Effector memory CD8-positive, alpha-beta T cell (primary cell): ENCODE measurements around the gene RFPL3.
"Not testable (repeated sequence)": the region's sequence is repeated elsewhere in the genome, so short reads cannot be mapped to it uniquely, and the experiment has no call there.

ENCODE experiments used
- ATAC-seq: fragments of 150-1000 bp; cut with Tn5 transposase; replicated peaks from 2 replicates; pipeline ENCODE4 v1.10.0; 2021; ENCODE audit warnings: mild to moderate bottlenecking, moderate library complexity
- DNase-seq, 3 experiments: peaks; one replicate each; pipeline ENCODE4 v3.0.0; 2021
- H3K27ac Mint-ChIP-seq, 2 donors: one replicate each; pipeline ENCODE4 v1.8.0; 2022; ENCODE audit warnings: mild to moderate bottlenecking in 2 of 2, mixed read lengths in 2 of 2, moderate library complexity in 2 of 2
- H3K27me3 Mint-ChIP-seq, 2 donors: one replicate each; pipeline ENCODE4 v1.8.0; 2022; ENCODE audit warnings: mixed read lengths in 2 of 2
- H3K36me3 Mint-ChIP-seq: one replicate; pipeline ENCODE4 v1.8.0; 2022; ENCODE audit warnings: mild to moderate bottlenecking, moderate library complexity, mixed read lengths; ENCODE audit not compliant: insufficient read depth
- H3K4me1 Mint-ChIP-seq, 2 donors: one replicate each; pipeline ENCODE4 v1.8.0; 2022; ENCODE audit warnings: low read depth in 2 of 2, mixed read lengths in 2 of 2
- H3K4me3 Mint-ChIP-seq, 2 donors: one replicate each; pipeline ENCODE4 v1.8.0; 2022; ENCODE audit warnings: mild to moderate bottlenecking in 2 of 2, mixed read lengths in 2 of 2, moderate library complexity in 2 of 2
- H3K9me3 Mint-ChIP-seq, 2 donors: one replicate each; pipeline ENCODE4 v1.8.0; 2022; ENCODE audit warnings: mixed read lengths in 2 of 2
- total RNA-seq, 9 experiments: gene quantifications; one replicate each; lab custom pipeline; 2026; lab: John Stamatoyannopoulos, UW

Gene RFPL3
- total RNA-seq = 0 to 0.07 (median 0) reads per million in 9 experiments

- peaks cover 9 to 24% of the 10 kb centered on the region in 2 donors for H3K27me3 Mint-ChIP-seq
- not testable (repeated sequence) for H3K9me3 Mint-ChIP-seq, H3K27ac Mint-ChIP-seq, H3K4me1 Mint-ChIP-seq, H3K36me3 Mint-ChIP-seq, H3K4me3 Mint-ChIP-seq, DNase-seq, ATAC-seq
Measured at GRCh38 chr22:32357567-32357966, at the start of gene RFPL3. RFPL3 (plus strand) TSS chr22:32357867; CDS start chr22:32358072, 205 bp downstream.

GRCh38 chr22:32308191-32308590 is 49.5 kb upstream of the RFPL3 start:
- no peak overlapping the region for H3K27ac Mint-ChIP-seq

GRCh38 chr22:32308934-32309333 is 48.7 kb upstream of the RFPL3 start:
- Mint-ChIP-seq H3K27me3 (peaks cover 49 to 95% of the 10 kb centered on the region in 2 donors), H3K4me1 (no peaks in the 10 kb centered on the region), H3K9me3 (no peaks in the 10 kb centered on the region), H3K27ac (no peak overlapping the region), H3K36me3 (no peaks in the 10 kb centered on the region), H3K4me3 (no peak overlapping the region)
- ATAC-seq (no peak), DNase-seq (no peak)

More at GRCh38 chr22:32308191-32308590, 49.5 kb upstream of the RFPL3 start:
- Mint-ChIP-seq H3K4me1 (no peaks in the 10 kb centered on the region), H3K9me3 (no peaks in the 10 kb centered on the region), H3K27me3 (peaks cover 51 to 93% of the 10 kb centered on the region in 2 donors), H3K4me3 (no peak overlapping the region), H3K36me3 (no peaks in the 10 kb centered on the region)
- DNase-seq = no peak
- no peak for ATAC-seq

GRCh38 chr22:32309585-32310251 is 47.9 kb upstream of the RFPL3 start:
- DNase-seq (no peak), ATAC-seq (no peak)
- H3K4me3 Mint-ChIP-seq = no peak overlapping the region
- peaks cover 46 to 95% of the 10 kb centered on the region in 2 donors for H3K27me3 Mint-ChIP-seq
- H3K27ac Mint-ChIP-seq = no peak overlapping the region
- no peaks in the 10 kb centered on the region for H3K4me1 Mint-ChIP-seq
- no peaks in the 10 kb centered on the region for H3K36me3 Mint-ChIP-seq
- no peaks in the 10 kb centered on the region for H3K9me3 Mint-ChIP-seq

GRCh38 chr22:32310777-32311176 is 46.9 kb upstream of the RFPL3 start:
- Mint-ChIP-seq H3K36me3 (no peaks in the 10 kb centered on the region), H3K27ac (no peak overlapping the region), H3K4me3 (no peak overlapping the region), H3K9me3 (no peaks in the 10 kb centered on the region), H3K4me1 (no peaks in the 10 kb centered on the region), H3K27me3 (peaks cover 41 to 88% of the 10 kb centered on the region in 2 donors)
- no peak for DNase-seq
- ATAC-seq = no peak

- no peaks in the 10 kb centered on the region for H3K4me1 Mint-ChIP-seq
- ATAC-seq = no peak
- no peak for DNase-seq
- no peaks in the 10 kb centered on the region for H3K36me3 Mint-ChIP-seq
- no peak overlapping the region for H3K4me3 Mint-ChIP-seq
- no peaks in the 10 kb centered on the region for H3K9me3 Mint-ChIP-seq
- no peak overlapping the region for H3K27ac Mint-ChIP-seq
- peaks cover 37 to 79% of the 10 kb centered on the region in 2 donors for H3K27me3 Mint-ChIP-seq
Measured at GRCh38 chr22:32311551-32312071, 46.1 kb upstream of the RFPL3 start.

- Mint-ChIP-seq H3K27me3 (peaks cover 38 to 70% of the 10 kb centered on the region in 2 donors), H3K4me3 (no peak overlapping the region), H3K36me3 (no peaks in the 10 kb centered on the region), H3K4me1 (no peaks in the 10 kb centered on the region), H3K27ac (no peak overlapping the region), H3K9me3 (no peaks in the 10 kb centered on the region)
- DNase-seq (no peak), ATAC-seq (no peak)
Measured at GRCh38 chr22:32312748-32313147, 44.9 kb upstream of the RFPL3 start.

- no peak overlapping the region for H3K27ac Mint-ChIP-seq
- DNase-seq = no peak
- no peaks in the 10 kb centered on the region for H3K9me3 Mint-ChIP-seq
- H3K4me1 Mint-ChIP-seq = no peaks in the 10 kb centered on the region
- H3K4me3 Mint-ChIP-seq = no peak overlapping the region
- H3K27me3 Mint-ChIP-seq = peaks cover 39 to 70% of the 10 kb centered on the region in 2 donors
- no peaks in the 10 kb centered on the region for H3K36me3 Mint-ChIP-seq
- no peak for ATAC-seq
Measured at GRCh38 chr22:32313532-32313931, 44.1 kb upstream of the RFPL3 start.

GRCh38 chr22:32317524-32317923 is 40.1 kb upstream of the RFPL3 start:
- no peak overlapping the region for H3K4me3 Mint-ChIP-seq
- no peak for ATAC-seq
- no peaks in the 10 kb centered on the region for H3K36me3 Mint-ChIP-seq
- DNase-seq = no peak
- H3K27ac Mint-ChIP-seq = no peak overlapping the region
- H3K27me3 Mint-ChIP-seq = peaks cover 43 to 48% of the 10 kb centered on the region in 2 donors
- H3K4me1 Mint-ChIP-seq = no peaks in the 10 kb centered on the region
- H3K9me3 Mint-ChIP-seq = peaks cover 0 to 3% of the 10 kb centered on the region in 2 donors

- no peak overlapping the region for H3K27ac Mint-ChIP-seq
- no peak for DNase-seq
- no peak overlapping the region for H3K4me3 Mint-ChIP-seq
Measured at GRCh38 chr22:32318361-32318760, 39.3 kb upstream of the RFPL3 start.

GRCh38 chr22:32319861-32320406 is 37.7 kb upstream of the RFPL3 start:
- Mint-ChIP-seq H3K4me1 (no peaks in the 10 kb centered on the region), H3K27ac (no peak overlapping the region), H3K9me3 (peaks cover 0 to 3% of the 10 kb centered on the region in 2 donors), H3K36me3 (no peaks in the 10 kb centered on the region), H3K4me3 (no peak overlapping the region), H3K27me3 (peaks cover 24 to 29% of the 10 kb centered on the region in 2 donors)
- DNase-seq (no peak), ATAC-seq (no peak)

More at GRCh38 chr22:32318361-32318760, 39.3 kb upstream of the RFPL3 start:
- H3K36me3 Mint-ChIP-seq = no peaks in the 10 kb centered on the region
- peaks cover 0 to 3% of the 10 kb centered on the region in 2 donors for H3K9me3 Mint-ChIP-seq
- ATAC-seq = no peak
- H3K4me1 Mint-ChIP-seq = no peaks in the 10 kb centered on the region
- peaks cover 39 to 40% of the 10 kb centered on the region in 2 donors for H3K27me3 Mint-ChIP-seq

- Mint-ChIP-seq H3K9me3 (peaks cover 0 to 3% of the 10 kb centered on the region in 2 donors), H3K4me1 (no peaks in the 10 kb centered on the region), H3K27ac (no peak overlapping the region), H3K36me3 (no peaks in the 10 kb centered on the region), H3K27me3 (peaks cover 23 to 27% of the 10 kb centered on the region in 2 donors), H3K4me3 (no peak overlapping the region)
- DNase-seq (no peak), ATAC-seq (no peak)
Measured at GRCh38 chr22:32322986-32323385, 34.7 kb upstream of the RFPL3 start.

GRCh38 chr22:32323513-32324164 is 34.0 kb upstream of the RFPL3 start:
- DNase-seq (no peak), ATAC-seq (no peak)
- H3K27ac Mint-ChIP-seq = no peak overlapping the region
- H3K4me3 Mint-ChIP-seq = no peak overlapping the region
- no peaks in the 10 kb centered on the region for H3K4me1 Mint-ChIP-seq
- H3K9me3 Mint-ChIP-seq = peaks cover 0 to 3% of the 10 kb centered on the region in 2 donors
- H3K36me3 Mint-ChIP-seq = no peaks in the 10 kb centered on the region
- peaks cover 16 to 20% of the 10 kb centered on the region in 2 donors for H3K27me3 Mint-ChIP-seq
